ENCODE data around the gene PXMP4.

PXMP4 gene

DNA sequence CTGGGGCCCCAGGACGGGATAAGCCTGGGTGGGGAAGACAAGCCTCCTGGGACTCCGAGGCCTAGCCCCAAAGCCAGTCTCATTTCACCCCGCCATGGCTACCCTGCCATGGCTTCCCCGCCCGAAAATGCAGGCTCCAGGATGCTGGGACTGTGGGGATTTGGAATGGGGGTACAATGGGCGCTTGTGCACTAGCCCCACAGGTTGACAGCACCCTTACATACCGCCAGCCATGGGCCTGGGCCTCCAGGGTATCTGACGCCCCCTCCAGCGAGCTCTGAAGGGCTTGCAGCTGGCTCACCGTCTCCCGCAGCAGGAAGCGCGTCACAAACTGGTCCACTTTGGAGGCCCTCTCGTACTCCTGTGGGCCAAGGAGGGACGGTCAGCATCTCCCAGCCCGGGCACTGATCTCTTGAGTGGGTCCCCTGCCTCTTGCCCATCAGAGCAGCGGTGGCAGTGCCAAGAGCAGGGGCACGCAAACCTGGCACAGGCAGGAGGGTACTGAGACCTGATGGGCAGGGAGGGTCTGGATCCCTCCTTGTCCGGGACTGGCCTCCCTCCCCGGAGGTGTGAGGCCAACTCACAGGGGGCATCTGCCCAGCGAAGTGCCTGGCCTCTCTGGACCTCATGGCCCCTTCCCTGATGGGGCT is 60.0 kb downstream of the PXMP4 start:
- peaks cover 10 to 12% of the 10 kb centered on the region in 2 experiments for H3K4me1 ChIP-seq (ENCODE audit: control insufficient read depth in 1 of 2, insufficient read depth in 2 of 2, low read length in 2 of 2)
- H3K9ac ChIP-seq (ENCODE audit: low read length), result no peak overlapping the region
- WGBS (ENCODE audit: extremely low coverage, insufficient coverage, insufficient read length), result no CpG with 5 or more reads among the region's 21 CpGs
- no peak overlapping the region for H3K18ac ChIP-seq (ENCODE audit: low read length)
- no peak overlapping the region for H2BK120ac ChIP-seq (ENCODE audit: insufficient read depth, low read length, poor library complexity)
- H3K23ac ChIP-seq (ENCODE audit: low read length), result no peak overlapping the region
- H3K14ac ChIP-seq (ENCODE audit: low read length), result no peak overlapping the region
- H3K79me1 ChIP-seq (ENCODE audit: low read length), result peaks cover 10% of the 10 kb centered on the region
- H3K4ac ChIP-seq (ENCODE audit: low read depth, low read length), result no peak overlapping the region
- no peak overlapping the region for H3K4me3 ChIP-seq (ENCODE audit: low read depth, low read length)
- peaks cover 2% of the 10 kb centered on the region for H3K9me3 ChIP-seq (ENCODE audit: insufficient read depth, low read depth, low read length)
- H4K91ac ChIP-seq (ENCODE audit: low read depth, low read length), result no peak overlapping the region
- no peak overlapping the region for H3K4me2 ChIP-seq (ENCODE audit: low read length)
- no peak for DNase-seq
- H2AK5ac ChIP-seq (ENCODE audit: low read length), result no peak overlapping the region
- H3K36me3 ChIP-seq (ENCODE audit: control insufficient read depth in 1 of 2, insufficient read depth in 2 of 2, low read length in 2 of 2), result peaks cover 36 to 41% of the 10 kb centered on the region in 2 experiments
- H2BK12ac ChIP-seq (ENCODE audit: low read length), result no peak overlapping the region
- no peak overlapping the region for H4K12ac ChIP-seq (ENCODE audit: low read depth, low read length)
- H3K79me2 ChIP-seq (ENCODE audit: control insufficient read depth, insufficient read depth, low read length, poor library complexity), result peaks cover 7% of the 10 kb centered on the region
- H3K27me3 ChIP-seq (ENCODE audit: insufficient read depth, low read length), result no peaks in the 10 kb centered on the region
- H2BK5ac ChIP-seq (ENCODE audit: low read depth, low read length, poor library complexity), result no peak overlapping the region
- no peak overlapping the region for H4K8ac ChIP-seq (ENCODE audit: low read depth, low read length)
- no peak overlapping the region for H3K27ac ChIP-seq (ENCODE audit: low read depth, low read length)
- no peak overlapping the region for H2AFZ ChIP-seq (ENCODE audit: insufficient read depth, low read length, poor library complexity)

GRCh38 chr20:33659341-33660034 is 60.6 kb downstream of the PXMP4 start:
- no peak overlapping the region for H3K9ac ChIP-seq (ENCODE audit: low read length)
- H3K79me1 ChIP-seq (ENCODE audit: low read length), result peaks cover 10% of the 10 kb centered on the region
- peaks cover 36 to 41% of the 10 kb centered on the region in 2 experiments for H3K36me3 ChIP-seq (ENCODE audit: control insufficient read depth in 1 of 2, insufficient read depth in 2 of 2, low read length in 2 of 2)
- no peak overlapping the region for H3K23ac ChIP-seq (ENCODE audit: low read length)
- H2BK120ac ChIP-seq (ENCODE audit: insufficient read depth, low read length, poor library complexity), result no peak overlapping the region
- no peak overlapping the region for H2AFZ ChIP-seq (ENCODE audit: insufficient read depth, low read length, poor library complexity)
- no peak overlapping the region for H3K4ac ChIP-seq (ENCODE audit: low read depth, low read length)
- H3K9me3 ChIP-seq (ENCODE audit: insufficient read depth, low read depth, low read length), result peaks cover 2% of the 10 kb centered on the region
- H3K4me2 ChIP-seq (ENCODE audit: low read length), result no peak overlapping the region
- no peak overlapping the region for H4K91ac ChIP-seq (ENCODE audit: low read depth, low read length)
- H3K79me2 ChIP-seq (ENCODE audit: control insufficient read depth, insufficient read depth, low read length, poor library complexity), result peaks cover 7% of the 10 kb centered on the region
- H4K12ac ChIP-seq (ENCODE audit: low read depth, low read length), result no peak overlapping the region
- no peak overlapping the region for H4K8ac ChIP-seq (ENCODE audit: low read depth, low read length)
- DNase-seq, result no peak
- peaks cover 16 to 18% of the 10 kb centered on the region in 2 experiments for H3K4me1 ChIP-seq (ENCODE audit: control insufficient read depth in 1 of 2, insufficient read depth in 2 of 2, low read length in 2 of 2)
- no peak overlapping the region for H3K4me3 ChIP-seq (ENCODE audit: low read depth, low read length)
- H2BK5ac ChIP-seq (ENCODE audit: low read depth, low read length, poor library complexity), result no peak overlapping the region
- no peak overlapping the region for H2AK5ac ChIP-seq (ENCODE audit: low read length)
- no peak overlapping the region for H3K14ac ChIP-seq (ENCODE audit: low read length)
- H3K27ac ChIP-seq (ENCODE audit: low read depth, low read length), result no peak overlapping the region
- WGBS (ENCODE audit: extremely low coverage, insufficient coverage, insufficient read length), result no CpG with 5 or more reads among the region's 32 CpGs
- H3K18ac ChIP-seq (ENCODE audit: low read length), result no peak overlapping the region
- no peaks in the 10 kb centered on the region for H3K27me3 ChIP-seq (ENCODE audit: insufficient read depth, low read length)
- H2BK12ac ChIP-seq (ENCODE audit: low read length), result no peak overlapping the region

GRCh38 chr20:33658929-33659328 is 61.2 kb downstream of the PXMP4 start:
- Histone ChIP-seq H3K18ac (ENCODE audit: low read length) (no peak overlapping the region), H2AFZ (ENCODE audit: insufficient read depth, low read length, poor library complexity) (no peak overlapping the region), H2AK5ac (ENCODE audit: low read length) (no peak overlapping the region), H3K27ac (ENCODE audit: low read depth, low read length) (no peak overlapping the region), H3K4me1 (ENCODE audit: control insufficient read depth in 1 of 2, insufficient read depth in 2 of 2, low read length in 2 of 2) (peaks cover 13 to 14% of the 10 kb centered on the region in 2 experiments), H3K14ac (ENCODE audit: low read length) (no peak overlapping the region), H3K4me2 (ENCODE audit: low read length) (no peak overlapping the region), H3K79me1 (ENCODE audit: low read length) (peaks cover 10% of the 10 kb centered on the region), H2BK120ac (ENCODE audit: insufficient read depth, low read length, poor library complexity) (no peak overlapping the region), H3K4ac (ENCODE audit: low read depth, low read length) (no peak overlapping the region), H3K36me3 (ENCODE audit: control insufficient read depth in 1 of 2, insufficient read depth in 2 of 2, low read length in 2 of 2) (peaks cover 36 to 41% of the 10 kb centered on the region in 2 experiments), H3K27me3 (ENCODE audit: insufficient read depth, low read length) (no peaks in the 10 kb centered on the region), H2BK5ac (ENCODE audit: low read depth, low read length, poor library complexity) (no peak overlapping the region), H4K12ac (ENCODE audit: low read depth, low read length) (no peak overlapping the region), H4K8ac (ENCODE audit: low read depth, low read length) (no peak overlapping the region), H2BK12ac (ENCODE audit: low read length) (no peak overlapping the region), H3K9me3 (ENCODE audit: insufficient read depth, low read depth, low read length) (peaks cover 2% of the 10 kb centered on the region), H3K23ac (ENCODE audit: low read length) (no peak overlapping the region), H3K4me3 (ENCODE audit: low read depth, low read length) (no peak overlapping the region), H3K79me2 (ENCODE audit: control insufficient read depth, insufficient read depth, low read length, poor library complexity) (peaks cover 6% of the 10 kb centered on the region), H3K9ac (ENCODE audit: low read length) (no peak overlapping the region), H4K91ac (ENCODE audit: low read depth, low read length) (no peak overlapping the region)
- DNase-seq, result no peak
- WGBS (ENCODE audit: extremely low coverage, insufficient coverage, insufficient read length), result no CpG with 5 or more reads among the region's 4 CpGs

DNA sequence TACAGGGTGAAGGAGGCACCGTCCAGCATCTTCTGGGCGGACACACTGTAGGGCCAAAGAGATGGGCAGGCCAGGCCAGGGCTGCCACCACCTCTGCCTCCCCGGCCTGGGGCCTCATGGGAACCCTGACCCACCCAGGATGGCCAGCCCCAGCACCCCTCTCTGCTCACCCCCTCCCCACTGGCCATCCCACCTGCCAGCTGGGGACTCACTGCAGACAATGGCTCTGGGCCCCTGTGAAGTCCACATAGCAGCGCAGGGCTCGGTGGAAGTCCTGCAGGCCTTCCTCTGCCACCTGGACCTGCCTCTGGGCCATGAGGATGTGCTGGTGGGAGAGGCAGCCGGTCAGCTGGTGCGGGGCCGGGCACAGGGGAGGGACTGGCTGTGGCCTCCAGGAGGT is 61.6 kb downstream of the PXMP4 start:
- Histone ChIP-seq H3K14ac (ENCODE audit: low read length) (no peak overlapping the region), H3K23ac (ENCODE audit: low read length) (no peak overlapping the region), H4K12ac (ENCODE audit: low read depth, low read length) (no peak overlapping the region), H3K36me3 (ENCODE audit: control insufficient read depth in 1 of 2, insufficient read depth in 2 of 2, low read length in 2 of 2) (peaks cover 36 to 41% of the 10 kb centered on the region in 2 experiments), H3K27ac (ENCODE audit: low read depth, low read length) (no peak overlapping the region), H3K9me3 (ENCODE audit: insufficient read depth, low read depth, low read length) (peaks cover 2% of the 10 kb centered on the region), H3K4me1 (ENCODE audit: control insufficient read depth in 1 of 2, insufficient read depth in 2 of 2, low read length in 2 of 2) (peaks cover 10 to 12% of the 10 kb centered on the region in 2 experiments), H3K4ac (ENCODE audit: low read depth, low read length) (no peak overlapping the region), H2BK5ac (ENCODE audit: low read depth, low read length, poor library complexity) (no peak overlapping the region), H3K79me1 (ENCODE audit: low read length) (peaks cover 6% of the 10 kb centered on the region), H3K27me3 (ENCODE audit: insufficient read depth, low read length) (no peaks in the 10 kb centered on the region), H2AK5ac (ENCODE audit: low read length) (no peak overlapping the region), H2BK12ac (ENCODE audit: low read length) (no peak overlapping the region), H4K91ac (ENCODE audit: low read depth, low read length) (no peak overlapping the region), H3K9ac (ENCODE audit: low read length) (no peak overlapping the region), H2AFZ (ENCODE audit: insufficient read depth, low read length, poor library complexity) (no peak overlapping the region), H3K4me3 (ENCODE audit: low read depth, low read length) (no peak overlapping the region), H3K4me2 (ENCODE audit: low read length) (no peak overlapping the region), H3K79me2 (ENCODE audit: control insufficient read depth, insufficient read depth, low read length, poor library complexity) (peaks cover 3% of the 10 kb centered on the region), H2BK120ac (ENCODE audit: insufficient read depth, low read length, poor library complexity) (no peak overlapping the region), H4K8ac (ENCODE audit: low read depth, low read length) (no peak overlapping the region), H3K18ac (ENCODE audit: low read length) (no peak overlapping the region)
- no CpG with 5 or more reads among the region's 8 CpGs for WGBS (ENCODE audit: extremely low coverage, insufficient coverage, insufficient read length)
- DNase-seq, result no peak
